Tracheal epithelial cell (primary cell): ENCODE data around the gene CATSPER3. TPM values are rescaled to one million over a fixed set of nuclear protein-coding genes. Genes with fewer than 3 reads are reported as not detected.

Source experiments
- total RNA-seq: library from RNA; depleted of rRNA; stranded (reverse); fragments of >200 nt; gene quantifications from 2 replicates; pipeline ENCODE4 v1.2.1, GENCODE V29; 2014

Gene CATSPER3
- total RNA-seq, result under 0.01 TPM in 1 of 2 replicates, not detected in the other

GRCh38 chr5:134967607-134968006, at the start of gene CATSPER3:
CATSPER3 (plus strand) TSS chr5:134967907; CDS start chr5:134967992, 85 bp downstream.

DNA sequence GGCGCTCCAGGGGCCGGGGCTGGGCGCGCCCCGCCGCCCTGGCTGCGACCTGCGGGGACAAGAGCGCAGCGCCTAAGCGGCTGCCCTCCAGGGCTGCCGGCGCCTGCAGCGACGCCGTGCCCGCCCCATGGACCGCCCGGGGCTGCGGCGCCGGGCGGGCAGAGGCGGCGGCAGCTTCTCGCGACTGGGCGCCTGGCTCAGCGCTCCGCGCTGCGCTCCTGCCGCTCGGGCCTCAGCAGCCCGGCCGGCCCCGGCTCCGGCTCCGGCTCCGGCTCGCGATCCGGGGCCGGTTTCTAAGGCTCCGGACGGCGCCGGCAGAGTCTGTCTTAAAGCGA, 66.2 kb downstream of the CATSPER3 start, which contains the start of gene PITX1:
TSS of gene PITX1 (minus strand) at position 328 of the 335 bp plus-strand sequence. CDS start 347 bp downstream, outside the sequence.

Other genes starting within 250 kb of the CATSPER3 start
- gene CAMLG, start 229.4 kb upstream of the CATSPER3 start, total RNA-seq, result 26.0 and 30.5 TPM in 2 replicates
- 8.7 and 11.1 TPM in 2 replicates for gene DDX46, start 209.1 kb upstream of the CATSPER3 start, total RNA-seq
- 27.2 and 30.9 TPM in 2 replicates for gene C5orf24, start 121.9 kb upstream of the CATSPER3 start, total RNA-seq
- gene TXNDC15, start 93.5 kb upstream of the CATSPER3 start, total RNA-seq, result 29.2 and 54.5 TPM in 2 replicates
- gene PCBD2, start 62.8 kb upstream of the CATSPER3 start, total RNA-seq, result 2.4 and 6.4 TPM in 2 replicates
- 43.9 and 87.6 TPM in 2 replicates for gene PITX1, start 66.3 kb downstream of the CATSPER3 start, total RNA-seq